Umbilical cord (tissue), 2 donors: ENCODE measurements around the gene GADD45GIP1. TPM values are rescaled to one million over a fixed set of nuclear protein-coding genes. Genes with fewer than 3 reads are reported as not detected.
"Not testable (repeated sequence)": the region's sequence is repeated elsewhere in the genome, so short reads cannot be mapped to it uniquely, and the experiment has no call there.

Experiments
- DNase-seq: peaks from one replicate; pipeline ENCODE4 v3.0.0-alpha.2; 2015; ENCODE audit warnings: low spot score
- total RNA-seq: library from RNA; depleted of rRNA; stranded (reverse); fragments of >200 nt; gene quantifications from one replicate; pipeline ENCODE4 v1.2.3, GENCODE V29; 2014; ENCODE audit warnings: low replicate concordance; ENCODE audit not compliant: insufficient read depth

GADD45GIP1 gene
- total RNA-seq, 1 donor from 2014 or later, result 18.3 TPM

- DNase-seq, result no peak
These were observed 16.1 kb downstream of the GADD45GIP1 start for GRCh38 chr19:12940897-12941296.

DNA sequence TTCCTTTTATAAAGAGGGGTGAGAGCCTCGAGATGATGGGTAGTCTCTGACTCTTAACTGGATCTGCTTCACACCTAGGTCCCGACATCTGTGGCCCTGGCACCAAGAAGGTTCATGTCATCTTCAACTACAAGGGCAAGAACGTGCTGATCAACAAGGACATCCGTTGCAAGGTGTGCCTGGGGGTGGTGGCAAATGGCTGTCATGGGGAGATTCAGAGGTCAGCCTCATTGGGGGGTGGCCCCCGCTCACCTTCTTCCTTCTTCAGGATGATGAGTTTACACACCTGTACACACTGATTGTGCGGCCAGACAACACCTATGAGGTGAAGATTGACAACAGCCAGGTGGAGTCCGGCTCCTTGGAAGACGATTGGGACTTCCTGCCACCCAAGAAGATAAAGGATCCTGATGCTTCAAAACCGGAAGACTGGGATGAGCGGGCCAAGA, 17.0 kb downstream of the GADD45GIP1 start:
- no peak for DNase-seq

DNA sequence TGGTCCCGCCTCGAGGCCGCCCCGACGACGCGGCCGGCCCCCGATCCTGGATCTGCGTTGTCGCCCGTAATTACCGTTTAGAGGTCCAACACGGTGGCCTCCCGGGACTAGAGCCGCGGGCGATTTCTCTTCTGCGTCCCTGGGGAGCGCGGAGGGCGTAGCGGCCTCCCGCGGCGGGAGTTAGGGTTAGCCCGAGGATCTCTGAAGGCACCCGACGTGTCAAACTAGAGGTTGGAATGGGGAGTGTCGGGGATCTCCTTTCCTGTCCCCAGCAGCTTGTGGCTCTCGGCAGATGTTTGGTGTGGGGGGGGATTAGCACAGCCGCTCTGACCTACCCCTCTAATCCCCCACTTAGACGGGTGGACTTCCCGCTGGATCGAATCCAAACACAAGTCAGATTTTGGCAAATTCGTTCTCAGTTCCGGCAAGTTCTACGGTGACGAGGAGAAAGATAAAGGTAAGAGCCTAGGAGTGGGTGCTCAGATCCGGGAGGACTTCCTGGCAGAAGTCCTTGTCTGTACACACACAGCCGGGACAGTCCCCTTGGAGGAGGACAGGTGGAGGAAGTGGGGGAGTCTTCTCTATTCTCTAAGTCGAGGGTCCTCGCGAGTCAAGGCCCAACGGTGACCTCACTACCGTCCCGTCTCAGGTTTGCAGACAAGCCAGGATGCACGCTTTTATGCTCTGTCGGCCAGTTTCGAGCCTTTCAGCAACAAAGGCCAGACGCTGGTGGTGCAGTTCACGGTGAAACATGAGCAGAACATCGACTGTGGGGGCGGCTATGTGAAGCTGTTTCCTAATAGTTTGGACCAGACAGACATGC, 18.0 kb downstream of the GADD45GIP1 start:
- no peak for DNase-seq

GRCh38 chr19:12937927-12938778, 18.9 kb downstream of the GADD45GIP1 start, which contains the start of gene CALR:
TSS of gene CALR (plus strand) at chr19:12938609. CDS start at chr19:12938680, 71 bp downstream.
- peak; percentile 100 for DNase-seq

DNA sequence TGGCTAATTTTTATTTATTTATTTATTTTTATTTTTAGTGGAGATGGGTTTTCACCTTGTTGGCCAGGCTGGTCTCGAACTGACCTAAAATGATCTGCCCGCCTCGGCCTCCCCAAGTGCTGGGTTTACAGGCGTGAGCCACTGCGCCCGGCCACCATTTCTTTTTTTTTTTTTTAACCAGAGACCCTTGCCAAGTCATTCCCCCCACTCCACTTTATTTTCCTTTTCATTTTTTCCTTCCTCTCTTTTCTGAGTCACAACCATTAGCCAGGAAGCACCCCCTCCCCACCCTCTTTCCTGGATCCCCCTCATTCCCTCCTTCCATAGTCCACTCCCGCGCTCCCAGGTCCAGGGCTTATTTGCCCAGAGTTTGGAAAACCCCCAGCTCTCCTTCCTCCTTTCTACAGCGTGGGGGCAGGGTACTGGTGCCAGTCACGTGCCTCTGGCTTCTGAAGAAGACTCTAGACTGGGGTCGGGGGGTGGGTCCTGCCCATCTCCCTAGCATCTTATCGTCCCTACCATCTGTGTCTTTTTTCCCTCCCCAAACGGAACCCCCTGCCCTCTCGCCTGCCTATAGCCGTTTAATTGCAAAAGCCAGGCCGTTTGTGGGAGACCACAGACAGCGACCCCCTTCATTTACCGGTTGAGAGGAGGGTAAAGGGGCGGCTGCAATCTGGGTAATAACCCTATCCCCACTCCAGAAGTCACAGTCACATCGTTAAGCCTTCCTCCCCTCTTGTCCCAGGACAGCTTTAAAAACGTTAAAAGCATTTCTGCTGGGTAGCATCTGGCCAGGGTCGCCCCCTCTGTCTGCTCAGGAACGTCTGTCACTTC, 19.7 kb downstream of the GADD45GIP1 start:
- DNase-seq, result no peak

GRCh38 chr19:12936582-12936981, 20.4 kb downstream of the GADD45GIP1 start:
- no peak for DNase-seq

DNA sequence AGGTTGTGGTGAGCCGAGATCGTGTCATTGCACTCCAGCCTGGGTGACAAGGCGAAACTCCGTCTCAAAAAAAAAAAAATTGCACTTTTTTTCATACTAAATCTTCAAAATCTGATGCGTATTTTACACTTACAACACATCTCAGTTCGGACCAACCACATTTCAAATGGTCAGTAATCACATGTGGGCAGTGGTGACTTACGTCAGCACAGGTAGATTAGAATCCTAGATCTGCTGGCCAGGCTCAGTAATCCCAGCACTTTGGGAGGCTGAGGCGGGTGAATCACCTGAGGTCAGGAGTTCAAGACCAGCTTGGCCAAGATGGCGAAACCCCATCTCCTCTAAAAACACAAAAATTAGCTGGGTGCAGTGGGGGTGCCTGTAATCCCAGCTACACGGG, 22.0 kb downstream of the GADD45GIP1 start:
- no peak for DNase-seq

DNA sequence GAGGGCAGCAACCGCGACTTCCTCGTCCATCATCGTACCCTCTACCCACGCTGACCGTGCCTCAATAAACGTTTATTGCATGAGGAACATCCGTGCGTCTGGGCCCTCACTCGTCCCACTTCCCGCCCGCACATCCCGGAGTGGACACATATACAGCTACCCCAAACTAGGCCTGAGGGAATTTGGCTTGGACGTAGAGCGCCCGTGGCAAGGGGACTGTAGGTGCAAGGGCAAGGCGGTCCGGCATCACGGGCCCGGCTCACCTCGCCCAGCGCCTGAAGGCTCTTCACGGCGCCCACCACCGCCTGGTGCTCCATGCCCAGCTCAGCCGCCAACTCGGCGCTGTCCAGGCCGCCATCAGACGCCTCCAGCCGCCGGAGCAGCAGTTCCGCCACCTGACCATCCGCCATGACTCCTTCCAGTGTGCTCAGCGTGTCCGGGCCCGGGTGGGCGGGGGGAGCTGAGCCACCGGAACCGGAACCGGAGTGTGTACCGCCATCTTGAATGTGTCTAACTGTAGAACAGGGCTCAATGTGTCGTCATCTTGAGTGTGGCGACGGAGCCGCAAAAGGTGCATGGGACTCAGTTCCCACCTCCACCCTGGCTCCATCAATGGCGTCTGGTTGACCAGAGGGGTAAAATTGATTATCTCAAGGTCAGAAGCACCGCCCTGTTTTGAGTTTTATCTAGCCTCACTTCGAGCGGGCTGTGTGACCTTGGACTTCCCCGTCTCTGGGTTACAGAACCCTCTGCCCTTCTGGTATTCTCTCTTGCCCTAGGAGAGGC, 23.5 kb downstream of the GADD45GIP1 start, which contains the start of gene FARSA:
FARSA (minus strand) TSS at position 425 of the 786 bp plus-strand sequence; CDS start at position 410, 15 bp downstream.
- DNase-seq, result peak; percentile 96

DNA sequence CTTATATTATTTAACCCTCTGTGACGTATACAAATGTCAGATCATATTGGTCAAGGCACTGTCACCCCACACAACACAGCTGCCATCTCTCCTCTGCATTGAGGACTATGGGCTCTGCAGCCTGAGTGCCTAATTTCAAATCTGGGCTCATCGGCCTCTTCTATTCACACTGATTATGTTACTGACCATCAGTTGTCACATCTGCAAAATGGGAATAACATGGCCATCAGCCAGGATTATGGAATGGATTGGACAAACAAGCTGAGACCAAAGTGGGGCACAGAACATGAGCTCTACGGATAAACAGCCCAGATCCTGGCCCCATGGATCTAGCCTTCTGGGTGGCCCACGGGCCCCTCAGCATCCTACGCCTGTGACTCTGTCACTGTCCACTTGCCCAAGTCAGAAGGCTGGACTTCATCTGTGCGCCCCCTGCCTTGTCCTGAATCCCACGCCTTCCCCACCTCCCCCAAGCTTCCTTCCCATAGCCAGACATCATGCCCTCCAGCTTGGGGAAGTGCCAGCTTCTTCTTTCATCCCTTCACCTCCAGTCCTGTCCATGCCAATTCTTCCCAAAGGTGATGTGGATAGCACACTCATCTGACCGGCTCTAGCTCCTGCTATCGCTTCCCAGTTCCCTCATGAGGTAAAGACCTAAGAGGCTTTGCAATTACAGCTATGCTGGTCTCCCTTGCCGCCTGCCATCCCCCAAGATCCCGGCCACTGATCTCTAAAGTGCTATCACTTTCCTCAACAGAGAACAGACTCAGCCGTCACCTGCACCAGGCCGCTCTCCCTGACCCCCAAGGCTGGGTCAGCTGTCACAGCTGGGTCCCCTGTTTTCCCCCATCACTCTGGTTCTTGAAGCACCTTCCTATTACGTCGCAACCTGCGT, 24.4 kb downstream of the GADD45GIP1 start:
- no peak for DNase-seq

GRCh38 chr19:12930002-12930645, 26.9 kb downstream of the GADD45GIP1 start:
- DNase-seq, result no peak

- DNase-seq, result no peak
These were observed 32.3 kb downstream of the GADD45GIP1 start for GRCh38 chr19:12924621-12925310.

DNA sequence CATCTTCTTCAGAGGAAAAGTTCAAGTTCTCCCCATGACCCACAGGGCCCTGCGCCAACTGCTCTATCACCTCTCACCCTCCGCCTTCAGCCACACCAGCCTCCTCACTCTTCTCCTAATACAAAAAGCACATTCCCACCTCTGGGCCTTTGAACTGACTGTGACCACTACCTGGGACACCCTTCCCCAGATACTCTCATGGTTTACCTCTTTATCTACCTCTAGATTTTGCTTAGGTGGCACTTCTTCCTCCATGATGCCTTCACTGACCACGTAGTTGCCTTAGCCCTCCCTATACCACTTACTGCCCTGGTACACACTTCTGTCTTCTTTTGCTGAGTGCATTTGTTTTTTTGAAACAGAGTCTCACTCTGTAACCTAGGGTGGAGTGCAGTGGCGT, 34.1 kb downstream of the GADD45GIP1 start:
- DNase-seq, result no peak

DNA sequence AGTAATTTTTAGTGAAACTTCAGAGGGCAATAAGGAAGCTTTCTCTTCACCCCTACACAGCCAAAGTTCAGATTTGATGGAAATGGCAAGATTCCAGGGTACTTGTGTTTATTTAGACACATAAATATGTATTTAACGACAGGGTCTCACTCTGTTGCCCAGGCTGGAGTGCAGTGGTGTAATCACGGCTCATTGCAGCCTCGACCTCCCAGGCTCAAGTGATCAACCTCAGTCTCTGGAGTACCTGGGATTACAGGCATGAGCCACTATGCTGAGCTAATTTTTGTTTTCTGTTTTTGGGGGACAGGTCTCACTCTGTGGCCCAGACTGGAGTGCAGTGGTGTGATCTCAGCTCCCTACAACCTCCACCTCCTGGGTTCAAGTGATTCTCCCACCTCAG, 36.0 kb downstream of the GADD45GIP1 start:
- DNase-seq, result no peak

GRCh38 chr19:12918253-12918652, 38.8 kb downstream of the GADD45GIP1 start:
- no peak for DNase-seq

DNA sequence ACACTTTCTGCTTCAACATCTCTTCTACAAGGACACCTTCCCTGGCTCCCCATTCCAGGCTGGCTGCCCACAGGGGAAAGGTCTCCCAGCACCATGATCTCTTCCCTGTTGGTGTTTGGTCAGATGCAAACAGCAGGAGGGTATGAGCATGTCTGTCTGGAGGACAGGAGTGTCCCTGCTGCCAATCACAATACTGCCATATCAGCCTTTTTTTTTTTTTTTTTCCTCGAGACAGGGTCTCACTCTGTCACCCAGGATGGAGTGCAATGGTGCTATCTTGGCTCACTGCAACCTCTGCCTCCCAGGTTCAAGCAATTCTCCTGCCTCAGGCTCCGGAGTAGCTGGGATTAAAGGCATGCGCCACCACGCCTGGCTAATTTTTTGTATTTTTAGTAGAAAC, 41.2 kb downstream of the GADD45GIP1 start:
- DNase-seq, result not testable (repeated sequence)

- DNase-seq, result no peak
These were observed 43.0 kb downstream of the GADD45GIP1 start for GRCh38 chr19:12913851-12914690.

GRCh38 chr19:12913011-12913561, 43.9 kb downstream of the GADD45GIP1 start:
- peak; percentile 87 for DNase-seq
